Measurements from ENCODE around the gene STRA8. TPM values are rescaled to one million over a fixed set of nuclear protein-coding genes. Genes with fewer than 3 reads are reported as not detected.

Gene STRA8
- total RNA-seq, 1 experiment from 2014 or later, result not detected

- Histone ChIP-seq H3K79me2 (ENCODE audit: low read length) (no peaks in the 10 kb centered on the region), H3K4me3 (ENCODE audit: low read length) (no peak overlapping the region), H3K4me1 (ENCODE audit: insufficient read depth, low read length) (no peaks in the 10 kb centered on the region), H3K9me2 (replicated peaks; ENCODE audit: low read length) (no peaks in the 10 kb centered on the region), H2AFZ (ENCODE audit: low read length) (no peak overlapping the region), H4K20me1 (ENCODE audit: low read length) (no peaks in the 10 kb centered on the region), H3K9me3 (ENCODE audit: low read length) (no peaks in the 10 kb centered on the region), H3F3A (ENCODE audit: low read length, unreplicated experiment) (no peaks in the 10 kb centered on the region), H3K36me3 (ENCODE audit: low read depth, low read length) (no peaks in the 10 kb centered on the region), H3K4me2 (ENCODE audit: low read length) (no peak overlapping the region), H3K27me3 (ENCODE audit: low read length) (no peaks in the 10 kb centered on the region), H3K9ac (ENCODE audit: low read length) (no peak overlapping the region), H3K27ac (ENCODE audit: low read length) (no peak overlapping the region)
- POLR2A ChIA-PET (ENCODE audit: unreplicated experiment), result no interaction called here
- TF ChIP-seq EZH2phosphoT487 (IDR thresholded peaks at IDR 0.05; ENCODE audit: borderline replicate concordance, low read length) (no peak), EZH2 (IDR thresholded peaks at IDR 0.05; ENCODE audit: low read length, unreplicated experiment) (no peak), CTCF (conservative IDR thresholded peaks at IDR 0.05; ENCODE audit: low read depth, low read length) (no peak)
- CTCF ChIA-PET, result no interaction called here
- BruUV-seq (replicated peaks), result no TSS peak
- no peak for ATAC-seq
- intact Hi-C loops (cut with micrococcal nuclease), result no loop called here
- no peak for DNase-seq
Observed at GRCh38 chr7:135199439-135199838, 34.2 kb upstream of the STRA8 start.

DNA sequence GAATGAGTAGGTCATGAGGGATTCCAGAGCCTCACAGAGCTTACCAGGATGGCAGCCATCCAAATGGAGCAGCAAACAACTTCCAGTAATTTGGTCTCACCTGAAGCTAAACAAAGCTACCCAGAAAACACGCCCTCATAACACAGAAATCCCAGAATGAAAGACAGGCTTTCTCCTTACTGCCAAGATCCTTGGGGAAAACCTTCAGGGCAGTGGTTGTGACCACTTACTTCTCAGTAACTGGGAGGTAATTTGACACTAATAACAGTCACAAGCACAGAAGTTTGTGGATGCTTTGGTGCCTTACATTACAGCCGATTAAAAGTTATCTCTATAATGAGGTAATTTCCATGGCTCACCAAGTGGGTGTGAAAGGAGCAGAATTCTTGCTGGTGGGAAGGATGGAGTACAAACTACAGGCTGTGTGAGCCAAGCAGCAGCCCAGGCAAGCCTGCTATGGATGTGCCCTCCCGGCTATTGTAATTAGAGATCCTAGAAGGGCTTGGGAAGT, 32.8 kb upstream of the STRA8 start:
- no peaks in the 10 kb centered on the region for H4K20me1 ChIP-seq (ENCODE audit: low read length)
- no peak overlapping the region for H3K9ac ChIP-seq (ENCODE audit: low read length)
- POLR2A ChIA-PET (ENCODE audit: unreplicated experiment), result no interaction called here
- no peak overlapping the region for H3K4me3 ChIP-seq (ENCODE audit: low read length)
- H3K4me2 ChIP-seq (ENCODE audit: low read length), result no peak overlapping the region
- H3K36me3 ChIP-seq (ENCODE audit: low read depth, low read length), result no peaks in the 10 kb centered on the region
- H3K27me3 ChIP-seq (ENCODE audit: low read length), result no peaks in the 10 kb centered on the region
- no peak for DNase-seq
- intact Hi-C loops (cut with micrococcal nuclease), result no loop called here
- H3K9me2 ChIP-seq (replicated peaks; ENCODE audit: low read length), result no peaks in the 10 kb centered on the region
- no peak overlapping the region for H2AFZ ChIP-seq (ENCODE audit: low read length)
- H3F3A ChIP-seq (ENCODE audit: low read length, unreplicated experiment), result no peaks in the 10 kb centered on the region
- ATAC-seq, result no peak
- CTCF ChIA-PET, result no interaction called here
- no peaks in the 10 kb centered on the region for H3K79me2 ChIP-seq (ENCODE audit: low read length)
- no peaks in the 10 kb centered on the region for H3K9me3 ChIP-seq (ENCODE audit: low read length)
- no peak overlapping the region for H3K27ac ChIP-seq (ENCODE audit: low read length)
- TF ChIP-seq CTCF (conservative IDR thresholded peaks at IDR 0.05; ENCODE audit: low read depth, low read length), result no peak
- H3K4me1 ChIP-seq (ENCODE audit: insufficient read depth, low read length), result no peaks in the 10 kb centered on the region
- BruUV-seq (replicated peaks), result no TSS peak

GRCh38 chr7:135201350-135201749, 32.3 kb upstream of the STRA8 start:
- DNase-seq, result no peak
- Histone ChIP-seq H3K79me2 (ENCODE audit: low read length) (no peaks in the 10 kb centered on the region), H3K27me3 (ENCODE audit: low read length) (no peaks in the 10 kb centered on the region), H3K27ac (ENCODE audit: low read length) (no peak overlapping the region), H3K36me3 (ENCODE audit: low read depth, low read length) (no peaks in the 10 kb centered on the region), H3K9ac (ENCODE audit: low read length) (no peak overlapping the region), H3K4me3 (ENCODE audit: low read length) (no peak overlapping the region), H3F3A (ENCODE audit: low read length, unreplicated experiment) (no peaks in the 10 kb centered on the region), H3K4me1 (ENCODE audit: insufficient read depth, low read length) (no peaks in the 10 kb centered on the region), H3K4me2 (ENCODE audit: low read length) (no peak overlapping the region), H3K9me3 (ENCODE audit: low read length) (no peaks in the 10 kb centered on the region), H4K20me1 (ENCODE audit: low read length) (no peaks in the 10 kb centered on the region), H2AFZ (ENCODE audit: low read length) (no peak overlapping the region), H3K9me2 (replicated peaks; ENCODE audit: low read length) (no peaks in the 10 kb centered on the region)
- POLR2A ChIA-PET (ENCODE audit: unreplicated experiment), result no interaction called here
- BruUV-seq (replicated peaks), result no TSS peak
- CTCF ChIA-PET, result no interaction called here
- intact Hi-C loops (cut with micrococcal nuclease), result no loop called here
- TF ChIP-seq EZH2phosphoT487 (IDR thresholded peaks at IDR 0.05; ENCODE audit: borderline replicate concordance, low read length) (no peak), EZH2 (IDR thresholded peaks at IDR 0.05; ENCODE audit: low read length, unreplicated experiment) (no peak), CTCF (conservative IDR thresholded peaks at IDR 0.05; ENCODE audit: low read depth, low read length) (no peak)
- ATAC-seq, result no peak

Measured in PC-3 (cell line).